ENCODE data around the gene SMPD3.

DNA sequence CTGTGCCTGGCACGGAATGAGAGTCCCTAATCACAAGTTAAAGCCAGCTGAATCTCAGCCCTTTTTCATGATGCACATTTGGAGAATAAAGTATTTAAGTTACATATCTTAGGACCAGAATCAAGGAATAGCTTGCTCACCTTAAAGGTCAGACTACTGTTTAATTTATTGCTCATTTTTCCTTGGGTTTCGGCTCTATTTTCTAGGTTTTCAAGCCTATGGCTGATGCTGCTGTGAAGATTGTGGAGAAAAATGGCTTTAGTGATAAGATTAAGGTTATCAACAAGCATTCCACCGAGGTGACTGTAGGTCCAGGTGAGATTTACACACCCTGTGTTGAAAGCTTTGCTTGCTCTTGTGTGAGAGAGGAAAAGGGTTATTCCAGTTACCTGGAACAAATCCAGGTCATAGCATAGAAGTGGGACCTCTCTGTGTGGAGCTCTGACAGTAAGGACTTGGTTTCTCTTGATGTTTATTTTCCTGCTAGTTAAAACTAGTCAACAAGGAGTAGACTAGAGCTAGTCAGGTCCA is 119.4 kb downstream of the SMPD3 start:
- TF ChIP-seq POLR2A (IDR thresholded peaks at IDR 0.05; ENCODE audit: low read length): no peak
- TF ChIP-seq GATA1 (IDR thresholded peaks at IDR 0.05; ENCODE audit: low read depth, low read length): no peak

All from erythroblast (primary cell).